Measurements from ENCODE around the gene HMOX1.
A peak's percentile ranks its signal among the peaks of the same experiment; 100 is the strongest.

HMOX1 gene

GRCh38 chr22:35380537-35381423 is at the start of gene HMOX1:
TSS of gene HMOX1 (plus strand) at chr22:35381096. CDS start at chr22:35381174, 78 bp downstream.
- DNase-seq (ENCODE audit: low read depth in 1 of 2, low spot score in 1 of 2), result peak in 1 of 2 donors; percentile 12

GRCh38 chr22:35332278-35332677 is 48.6 kb upstream of the HMOX1 start:
- no peak for DNase-seq (ENCODE audit: low read depth in 1 of 2, low spot score in 1 of 2)

GRCh38 chr22:35333220-35333619 is 47.7 kb upstream of the HMOX1 start:
- DNase-seq (ENCODE audit: low read depth in 1 of 2, low spot score in 1 of 2), result no peak

DNA sequence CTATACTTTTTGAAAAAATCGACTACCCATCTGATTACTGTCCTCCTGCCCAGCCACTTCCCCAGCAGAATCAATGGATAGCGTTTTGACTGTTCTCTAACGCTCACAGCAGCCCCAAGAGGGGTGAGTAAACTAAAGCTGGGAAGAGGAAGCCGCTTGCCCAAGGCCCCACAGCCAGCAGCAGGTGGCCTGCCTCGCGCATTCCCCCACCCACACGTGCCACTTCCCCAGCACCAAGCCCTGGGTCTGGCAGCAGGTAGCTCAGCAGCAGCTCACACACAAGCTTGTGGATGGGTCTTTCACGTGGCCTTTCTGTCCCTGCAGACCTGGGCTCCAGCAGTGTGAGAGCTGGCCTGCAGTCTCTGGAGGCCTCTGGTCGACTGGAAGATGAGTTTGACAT is 46.9 kb upstream of the HMOX1 start:
- DNase-seq (ENCODE audit: low read depth in 1 of 2, low spot score in 1 of 2), result no peak

GRCh38 chr22:35335468-35335867 is 45.4 kb upstream of the HMOX1 start:
- no peak for DNase-seq (ENCODE audit: low read depth in 1 of 2, low spot score in 1 of 2)

DNA sequence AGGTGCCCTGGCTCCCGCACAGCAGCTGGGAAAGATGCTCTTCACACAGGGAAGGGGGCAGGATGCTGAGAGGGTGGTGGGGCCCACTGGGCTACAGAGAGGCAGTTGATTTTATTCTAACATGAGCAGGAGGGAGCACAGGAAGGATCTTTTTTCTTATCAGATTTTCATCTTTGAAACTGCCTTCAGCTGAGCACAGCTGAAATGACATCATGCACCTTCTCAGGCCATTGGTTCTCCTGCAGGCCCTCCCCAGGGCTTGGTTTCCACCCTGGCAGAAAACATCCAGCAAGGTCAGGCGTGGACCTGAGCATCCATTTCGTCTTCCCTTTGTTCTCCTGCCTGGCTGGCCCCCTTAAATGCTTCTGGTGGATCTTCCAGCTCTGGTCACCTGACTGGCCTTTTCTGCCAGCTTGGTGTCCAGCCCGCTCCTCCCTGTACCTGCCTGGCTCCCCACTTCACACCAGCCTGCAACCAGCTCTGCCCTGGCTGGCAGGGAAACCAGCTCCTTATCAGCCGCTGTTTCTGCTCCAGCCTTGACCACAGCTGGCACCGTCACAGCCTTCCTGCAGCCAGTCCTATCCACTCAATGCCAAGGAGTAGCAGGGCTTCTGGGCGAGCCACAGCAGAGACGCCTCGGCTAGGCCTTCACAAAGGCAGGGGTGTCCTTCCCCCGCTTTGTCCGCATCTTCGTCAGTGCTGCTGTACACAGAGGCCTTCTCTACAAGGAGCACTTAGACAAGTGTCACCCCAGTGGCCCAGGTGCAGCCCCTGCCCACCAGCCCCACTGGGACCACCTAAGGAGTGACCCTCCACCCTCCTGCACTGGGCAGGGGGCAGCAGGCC is 44.7 kb upstream of the HMOX1 start:
- DNase-seq (ENCODE audit: low read depth in 1 of 2, low spot score in 1 of 2), result no peak

GRCh38 chr22:35337932-35338331 is 43.0 kb upstream of the HMOX1 start:
- DNase-seq (ENCODE audit: low read depth in 1 of 2, low spot score in 1 of 2), result no peak

- DNase-seq (ENCODE audit: low read depth in 1 of 2, low spot score in 1 of 2), result no peak
Observed at GRCh38 chr22:35341090-35341874, 39.6 kb upstream of the HMOX1 start.

- no peak for DNase-seq (ENCODE audit: low read depth in 1 of 2, low spot score in 1 of 2)
Observed at GRCh38 chr22:35342390-35342789, 38.5 kb upstream of the HMOX1 start.

DNA sequence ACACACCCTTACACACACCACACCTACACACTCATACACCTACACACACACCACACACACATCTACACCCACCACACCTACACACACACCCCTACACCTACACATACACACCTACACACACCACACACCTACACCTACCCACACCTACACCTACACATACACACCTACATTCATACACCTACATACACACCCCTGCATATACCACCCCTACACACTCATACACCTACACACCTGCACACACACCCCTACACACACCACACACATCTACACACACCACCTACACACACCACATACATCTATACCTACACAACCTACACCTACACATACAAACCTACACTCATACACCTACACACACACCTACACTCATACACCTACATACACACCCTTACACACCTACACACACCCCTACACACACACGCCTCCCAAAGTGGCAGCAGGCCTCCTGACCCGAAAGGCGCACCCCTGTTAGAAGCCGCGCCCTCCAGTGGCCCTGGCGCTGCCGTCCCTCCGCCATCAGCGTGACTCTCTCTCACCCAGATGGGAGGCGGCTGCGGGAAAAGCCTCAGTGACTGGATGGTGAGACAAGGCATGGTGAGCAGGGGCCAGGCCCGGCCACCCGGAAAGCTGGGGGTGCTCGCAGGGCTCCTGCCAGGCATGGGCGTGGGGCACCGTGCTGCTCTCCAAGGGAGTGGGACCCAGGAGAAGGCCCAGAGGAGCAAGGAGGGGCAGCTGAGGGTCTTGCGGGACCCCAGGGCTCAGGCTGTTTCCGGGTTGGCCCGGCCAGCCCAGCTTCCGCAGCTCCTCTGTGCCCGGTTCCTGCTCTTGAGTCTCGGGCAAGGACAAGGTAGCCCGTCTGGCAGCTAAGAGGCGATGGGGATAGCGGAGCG is 37.0 kb upstream of the HMOX1 start:
- no peak for DNase-seq (ENCODE audit: low read depth in 1 of 2, low spot score in 1 of 2)

DNA sequence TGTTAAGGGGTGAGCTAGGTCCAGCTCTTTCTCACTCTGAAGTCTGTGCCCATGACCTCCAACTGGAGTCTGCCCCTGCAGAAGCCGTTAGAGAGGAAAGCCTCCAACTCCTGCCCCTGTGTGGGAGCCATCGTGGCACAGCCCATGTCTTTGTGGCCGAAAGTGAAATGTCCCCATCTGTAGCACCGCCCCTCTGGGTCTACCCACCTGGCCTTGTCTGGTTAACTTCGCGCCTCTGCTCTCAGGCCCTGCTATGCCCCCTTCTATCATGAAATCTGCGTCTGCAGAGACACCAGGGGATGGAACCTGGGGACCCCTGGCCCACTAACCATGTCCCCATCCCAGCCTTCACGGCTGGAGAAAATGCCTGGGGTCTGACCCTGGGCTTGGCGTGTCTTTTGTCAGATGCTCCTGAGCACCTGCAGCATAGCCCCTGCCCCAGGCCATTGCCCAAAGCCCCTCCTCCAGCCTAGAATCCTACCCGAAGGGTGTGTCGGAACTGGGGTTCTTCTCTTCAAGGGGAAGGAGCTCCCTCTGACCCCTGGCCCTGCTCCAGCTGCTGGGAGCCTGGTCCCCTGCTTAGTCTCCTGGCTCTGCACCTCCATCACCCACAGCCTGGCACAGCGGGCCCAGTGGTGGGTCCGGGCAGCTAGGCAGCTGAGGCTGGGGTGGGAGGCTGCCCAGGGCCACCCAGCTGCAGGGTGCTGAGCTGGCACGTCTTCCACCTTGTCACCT is 35.8 kb upstream of the HMOX1 start:
- no peak for DNase-seq (ENCODE audit: low read depth in 1 of 2, low spot score in 1 of 2)

DNA sequence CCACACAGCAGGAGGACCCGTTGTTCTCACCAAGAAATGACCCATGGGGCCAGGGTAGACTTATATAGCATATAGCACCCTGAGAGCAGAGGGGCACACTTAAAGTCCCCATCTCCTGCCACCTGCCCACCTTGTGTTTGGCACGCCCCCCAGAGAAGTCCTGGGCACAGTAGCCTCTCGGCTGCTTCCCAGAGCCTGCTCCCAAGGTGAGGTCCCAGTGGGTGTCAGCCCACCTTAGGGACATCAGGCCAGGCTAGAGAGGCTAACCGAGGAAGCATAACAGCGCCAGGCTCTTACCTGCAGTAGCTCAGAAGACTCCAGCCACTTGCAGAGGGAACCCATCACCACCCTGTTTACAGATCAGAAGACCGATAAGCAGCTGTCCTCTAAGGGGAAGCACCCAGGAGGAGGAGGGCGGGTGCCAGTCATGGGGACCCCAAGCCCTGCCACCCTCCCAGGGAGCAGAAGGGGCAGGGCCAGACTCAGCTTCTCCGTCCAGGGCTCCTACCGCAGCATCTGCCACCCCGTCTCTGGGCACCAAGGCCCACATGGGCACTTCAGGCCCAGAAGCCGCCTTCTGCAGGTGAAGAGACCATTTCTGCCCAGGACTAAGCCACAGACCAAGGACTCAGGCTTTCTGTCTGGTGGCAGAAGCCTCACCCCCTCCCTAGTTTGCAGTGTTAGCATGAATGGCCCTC is 34.9 kb upstream of the HMOX1 start:
- DNase-seq (ENCODE audit: low read depth in 1 of 2, low spot score in 1 of 2), result no peak

- no peak for DNase-seq (ENCODE audit: low read depth in 1 of 2, low spot score in 1 of 2)
Observed at GRCh38 chr22:35346596-35347220, 34.2 kb upstream of the HMOX1 start.

- DNase-seq (ENCODE audit: low read depth in 1 of 2, low spot score in 1 of 2), result no peak
Observed at GRCh38 chr22:35347462-35347861, 33.4 kb upstream of the HMOX1 start.

- no peak for DNase-seq (ENCODE audit: low read depth in 1 of 2, low spot score in 1 of 2)
Observed at GRCh38 chr22:35348026-35348590, 32.8 kb upstream of the HMOX1 start.

DNA sequence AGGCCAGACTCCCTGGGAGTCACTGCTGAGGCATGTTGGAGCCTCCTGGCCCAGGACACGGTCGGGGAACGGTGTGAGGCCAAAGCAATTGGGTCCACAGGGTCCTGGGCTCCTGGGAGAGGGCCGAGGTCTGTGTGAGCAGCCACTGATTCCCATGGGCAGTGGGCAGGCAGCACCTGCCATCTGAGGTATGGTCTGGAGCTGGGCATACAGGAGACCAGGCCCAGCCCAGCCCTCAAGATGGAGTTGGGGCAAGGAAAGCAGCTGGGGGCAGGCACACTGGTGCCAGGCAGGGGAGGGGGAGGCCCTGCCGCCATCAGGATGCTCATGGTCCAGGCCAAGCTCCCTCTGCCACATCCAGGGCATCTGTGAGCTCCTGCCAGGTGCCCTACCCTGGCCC is 32.2 kb upstream of the HMOX1 start:
- DNase-seq (ENCODE audit: low read depth in 1 of 2, low spot score in 1 of 2), result no peak

DNA sequence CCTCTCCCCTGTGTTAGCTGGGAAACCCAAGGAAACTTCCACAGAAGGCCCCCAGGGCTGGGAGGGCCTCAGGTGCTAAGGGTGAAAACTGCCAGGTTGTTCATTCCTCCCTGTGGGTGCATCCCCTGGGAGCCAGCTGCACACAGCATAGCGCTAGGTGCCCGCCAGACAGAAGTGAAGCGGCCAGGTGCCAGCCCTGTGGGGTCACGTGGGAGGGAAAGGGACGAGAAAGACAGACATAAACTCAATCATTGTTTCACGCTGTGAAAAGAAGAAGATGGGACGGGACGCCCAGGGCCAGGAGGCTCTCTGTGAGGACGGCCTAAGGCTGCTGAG is 31.6 kb upstream of the HMOX1 start:
- no peak for DNase-seq (ENCODE audit: low read depth in 1 of 2, low spot score in 1 of 2)
